ENCODE measurements around the gene PPP4C.

PPP4C gene

DNA sequence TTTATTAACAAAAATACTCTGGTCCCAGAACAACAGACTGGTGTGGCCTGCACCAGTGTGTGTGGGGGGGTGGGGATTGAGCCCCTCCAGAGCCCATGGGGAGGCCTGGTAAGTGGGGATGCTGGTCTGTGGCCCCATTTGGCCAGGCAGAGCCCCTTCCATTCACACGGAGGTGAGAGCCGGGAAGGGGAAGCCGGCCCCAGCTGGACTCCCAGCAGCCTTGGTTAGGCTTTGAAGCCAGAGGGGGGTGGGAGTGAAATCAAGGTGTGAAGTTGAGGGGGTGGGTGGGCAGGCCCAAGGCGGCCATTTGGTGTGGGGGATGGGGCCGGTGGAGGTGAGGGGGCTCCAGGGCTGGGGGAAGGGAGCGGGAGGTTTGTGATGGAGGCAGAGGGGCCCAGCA is 10.0 kb downstream of the PPP4C start:
- TF ChIP-seq, protein P1, sequence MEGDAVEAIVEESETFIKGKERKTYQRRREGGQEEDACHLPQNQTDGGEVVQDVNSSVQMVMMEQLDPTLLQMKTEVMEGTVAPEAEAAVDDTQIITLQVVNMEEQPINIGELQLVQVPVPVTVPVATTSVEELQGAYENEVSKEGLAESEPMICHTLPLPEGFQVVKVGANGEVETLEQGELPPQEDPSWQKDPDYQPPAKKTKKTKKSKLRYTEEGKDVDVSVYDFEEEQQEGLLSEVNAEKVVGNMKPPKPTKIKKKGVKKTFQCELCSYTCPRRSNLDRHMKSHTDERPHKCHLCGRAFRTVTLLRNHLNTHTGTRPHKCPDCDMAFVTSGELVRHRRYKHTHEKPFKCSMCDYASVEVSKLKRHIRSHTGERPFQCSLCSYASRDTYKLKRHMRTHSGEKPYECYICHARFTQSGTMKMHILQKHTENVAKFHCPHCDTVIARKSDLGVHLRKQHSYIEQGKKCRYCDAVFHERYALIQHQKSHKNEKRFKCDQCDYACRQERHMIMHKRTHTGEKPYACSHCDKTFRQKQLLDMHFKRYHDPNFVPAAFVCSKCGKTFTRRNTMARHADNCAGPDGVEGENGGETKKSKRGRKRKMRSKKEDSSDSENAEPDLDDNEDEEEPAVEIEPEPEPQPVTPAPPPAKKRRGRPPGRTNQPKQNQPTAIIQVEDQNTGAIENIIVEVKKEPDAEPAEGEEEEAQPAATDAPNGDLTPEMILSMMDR (IDR thresholded peaks at IDR 0.05): no peak
- H3K79me2 ChIP-seq: no peaks in the 10 kb centered on the region
- H3K9me3 ChIP-seq (ENCODE audit: control insufficient read depth, low read length): no peaks in the 10 kb centered on the region
- no peaks in the 10 kb centered on the region for H3K27me3 ChIP-seq (ENCODE audit: control insufficient read depth, insufficient read depth, low read length)
- no peak overlapping the region for H3K4me2 ChIP-seq (ENCODE audit: low read length)
- no peak overlapping the region for H2AFZ ChIP-seq
- H3K9ac ChIP-seq: no peak overlapping the region
- no peak overlapping the region for H3K4me3 ChIP-seq (ENCODE audit: low read depth, low read length)
- no peak overlapping the region for H3K27ac ChIP-seq
- no peaks in the 10 kb centered on the region for H3K36me3 ChIP-seq (ENCODE audit: control insufficient read depth, insufficient read depth, low read length)
- H3K4me1 ChIP-seq: no peaks in the 10 kb centered on the region

DNA sequence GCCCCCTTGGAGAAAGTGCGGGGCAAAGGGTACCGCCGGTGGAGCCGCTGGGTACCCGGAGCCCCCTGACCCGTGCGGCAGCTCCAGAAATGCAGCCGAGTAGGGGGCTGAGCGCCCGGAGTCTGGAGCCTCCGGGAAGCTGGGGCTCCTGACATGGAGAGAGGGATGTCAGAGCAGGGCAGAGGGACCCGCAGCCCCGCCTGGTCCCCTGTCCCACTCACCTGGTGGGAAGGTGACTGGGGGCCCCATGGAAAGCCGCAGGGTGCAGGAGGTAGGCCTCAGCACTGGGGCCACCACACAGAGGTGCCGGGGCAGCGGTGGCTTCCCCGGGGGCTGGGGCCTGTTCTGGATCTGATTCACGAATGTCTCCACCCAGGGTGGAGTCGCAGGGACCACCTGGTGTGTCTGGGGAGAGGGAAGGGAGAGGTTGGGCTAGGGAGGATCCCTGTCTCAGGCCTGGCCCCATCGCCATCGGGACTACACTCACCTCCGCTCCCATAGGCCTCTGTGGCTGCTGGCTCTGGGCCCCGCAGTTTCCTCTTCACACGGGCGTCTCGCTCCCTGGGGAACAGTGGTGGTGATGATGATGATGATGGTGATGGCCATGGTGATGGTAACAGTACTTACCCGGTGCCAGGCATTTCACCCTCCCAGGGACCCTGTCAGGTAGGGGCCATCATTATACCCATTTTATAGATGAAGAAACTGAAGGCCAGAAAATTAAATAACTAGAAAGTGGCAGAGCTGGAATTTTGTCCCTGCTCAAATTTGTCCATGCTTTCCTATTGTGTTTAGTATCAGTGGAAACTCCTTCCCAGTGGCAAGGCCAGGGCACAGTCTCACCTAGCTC is 10.7 kb downstream of the PPP4C start:
- H3K36me3 ChIP-seq (ENCODE audit: control insufficient read depth, insufficient read depth, low read length): no peaks in the 10 kb centered on the region
- TF ChIP-seq, protein P1 (IDR thresholded peaks at IDR 0.05): no peak
- H3K4me1 ChIP-seq: peaks cover 5% of the 10 kb centered on the region
- H3K79me2 ChIP-seq: no peaks in the 10 kb centered on the region
- no peak overlapping the region for H3K27ac ChIP-seq
- no peak overlapping the region for H3K4me3 ChIP-seq (ENCODE audit: low read depth, low read length)
- no peaks in the 10 kb centered on the region for H3K9me3 ChIP-seq (ENCODE audit: control insufficient read depth, low read length)
- H3K9ac ChIP-seq: no peak overlapping the region
- no peak overlapping the region for H2AFZ ChIP-seq
- no peak overlapping the region for H3K4me2 ChIP-seq (ENCODE audit: low read length)
- H3K27me3 ChIP-seq (ENCODE audit: control insufficient read depth, insufficient read depth, low read length): no peaks in the 10 kb centered on the region

DNA sequence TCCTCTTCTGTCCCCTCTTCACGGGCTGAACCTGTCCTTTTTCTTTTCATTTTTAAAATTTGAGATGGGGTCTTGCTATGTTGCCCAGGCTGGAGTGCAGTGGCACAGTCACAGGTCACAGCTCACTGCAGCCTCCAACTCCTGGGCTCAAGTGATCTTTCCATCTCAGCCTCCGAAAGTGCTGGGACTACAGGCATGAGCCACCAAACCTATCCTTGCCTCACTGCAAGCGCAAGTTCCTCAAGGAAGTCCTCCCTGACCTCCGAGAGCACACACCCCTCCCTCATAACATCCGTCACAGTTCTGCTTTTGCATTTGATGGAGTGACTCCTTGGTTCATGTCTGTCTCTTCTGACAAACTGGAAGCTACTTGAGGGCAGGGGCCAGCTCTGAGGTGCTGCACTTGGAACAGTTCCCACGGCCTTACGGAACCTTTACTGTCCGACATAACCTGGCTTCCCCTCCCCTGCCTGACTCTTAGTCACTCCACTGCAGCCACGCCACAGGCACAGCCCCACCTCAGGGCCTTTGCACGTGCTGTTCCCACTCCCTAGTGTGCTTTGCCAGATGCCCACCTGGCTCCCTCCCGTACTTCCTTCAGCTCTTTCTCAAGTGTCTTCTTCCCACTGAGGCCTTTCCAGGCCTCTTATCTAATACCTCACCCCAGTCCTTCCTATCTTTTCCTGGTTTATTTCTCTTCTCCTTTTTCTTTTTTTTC is 11.5 kb downstream of the PPP4C start:
- no peak overlapping the region for H3K9ac ChIP-seq
- no peak overlapping the region for H3K27ac ChIP-seq
- H3K9me3 ChIP-seq (ENCODE audit: control insufficient read depth, low read length): no peaks in the 10 kb centered on the region
- H3K79me2 ChIP-seq: no peaks in the 10 kb centered on the region
- H3K36me3 ChIP-seq (ENCODE audit: control insufficient read depth, insufficient read depth, low read length): no peaks in the 10 kb centered on the region
- H3K4me2 ChIP-seq (ENCODE audit: low read length): no peak overlapping the region
- H3K4me3 ChIP-seq (ENCODE audit: low read depth, low read length): no peak overlapping the region
- H2AFZ ChIP-seq: no peak overlapping the region
- TF ChIP-seq, protein P1 (IDR thresholded peaks at IDR 0.05): no peak
- H3K4me1 ChIP-seq: peaks cover 9% of the 10 kb centered on the region
- H3K27me3 ChIP-seq (ENCODE audit: control insufficient read depth, insufficient read depth, low read length): no peaks in the 10 kb centered on the region

DNA sequence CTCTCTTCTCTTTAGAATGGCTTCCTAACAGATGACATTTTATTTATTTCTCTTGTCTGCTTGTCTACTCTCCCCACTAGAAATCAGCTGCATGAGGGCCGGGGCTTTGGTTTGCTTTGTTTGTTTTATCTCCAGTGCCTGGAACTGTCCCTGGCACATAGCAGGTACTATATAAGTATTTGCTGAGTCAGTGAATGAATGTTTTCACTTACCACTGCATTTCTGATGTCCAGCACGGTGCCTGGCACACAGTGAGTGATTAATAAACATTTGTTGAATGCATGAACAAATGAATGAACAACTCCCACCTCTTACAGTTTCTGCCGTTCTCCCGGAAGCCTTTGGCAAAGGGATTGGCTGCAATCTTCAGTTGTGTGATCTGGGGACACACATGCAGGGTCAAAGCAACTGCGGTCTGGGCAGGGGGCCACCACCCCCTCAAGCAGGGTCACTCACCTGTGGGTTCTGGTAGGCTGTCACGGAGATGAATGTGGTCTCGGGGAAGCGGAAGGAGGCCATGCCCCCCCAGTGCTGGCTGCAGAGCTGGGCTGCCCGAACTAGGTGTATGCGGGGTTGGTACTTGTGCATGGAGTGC is 12.5 kb downstream of the PPP4C start:
- H3K9me3 ChIP-seq (ENCODE audit: control insufficient read depth, low read length): no peaks in the 10 kb centered on the region
- TF ChIP-seq, protein P1 (IDR thresholded peaks at IDR 0.05): no peak
- H3K4me2 ChIP-seq (ENCODE audit: low read length): no peak overlapping the region
- no peaks in the 10 kb centered on the region for H3K79me2 ChIP-seq
- peaks cover 10% of the 10 kb centered on the region for H3K4me1 ChIP-seq
- H3K36me3 ChIP-seq (ENCODE audit: control insufficient read depth, insufficient read depth, low read length): no peaks in the 10 kb centered on the region
- H3K27me3 ChIP-seq (ENCODE audit: control insufficient read depth, insufficient read depth, low read length): no peaks in the 10 kb centered on the region
- no peak overlapping the region for H2AFZ ChIP-seq
- no peak overlapping the region for H3K27ac ChIP-seq
- no peak overlapping the region for H3K4me3 ChIP-seq (ENCODE audit: low read depth, low read length)
- H3K9ac ChIP-seq: no peak overlapping the region

Measured in parathyroid adenoma (tissue), 2 donors.